OCI-LY7 (cell line): ENCODE results near the gene PLCB2. TPM values are rescaled to one million over a fixed set of nuclear protein-coding genes. Genes with fewer than 3 reads are reported as not detected.

Source experiments
- BruUV-seq: library from RNA; stranded (reverse); fragments of 400-500 nt; replicated peaks from 2 replicates; lab custom pipeline; 2021; lab: Mats Ljungman, UMichigan
- CTCF ChIA-PET: fragments of 300-600 bp; sonication (Branson Sonifier 250); formaldehyde crosslinking; loops from one replicate; lab custom pipeline; 2022; ENCODE audit warnings: antibody characterized with exemption; ENCODE audit not compliant: unreplicated experiment; lab: Charles Lee
- POLR2A ChIA-PET: fragments of 300-600 bp; sonication (Branson Sonifier 250); formaldehyde crosslinking; loops from one replicate; lab custom pipeline; 2022; ENCODE audit warnings: antibody characterized with exemption; lab: Charles Lee
- DNase-seq: peaks from one replicate; pipeline ENCODE4 v3.0.0-alpha.2; 2015; ENCODE audit warnings: low spot score
- H2AFZ ChIP-seq: fragments of 200-600 bp; sonication (generic), shearing (Covaris generic); 2 replicates; pipeline ENCODE4 v1.6.1; 2014; ENCODE audit warnings: mild to moderate bottlenecking, antibody characterized with exemption, low read length, moderate library complexity
- H3K27ac ChIP-seq: fragments of 200-600 bp; sonication (generic); 2 replicates; pipeline ENCODE4 v1.5.1; 2014; ENCODE audit warnings: mixed run types, low read depth, mild to moderate bottlenecking, moderate library complexity, low read length, inconsistent platforms; ENCODE audit not compliant: poor library complexity, severe bottlenecking
- H3K36me3 ChIP-seq: fragments of 200-600 bp; sonication (generic); 2 replicates; pipeline ENCODE4 v1.6.1; 2014; ENCODE audit warnings: mild to moderate bottlenecking, antibody characterized with exemption, low read length, moderate library complexity, mixed read lengths; ENCODE audit not compliant: insufficient read depth
- H3K4me1 ChIP-seq: fragments of 200-600 bp; sonication (generic); 2 replicates; pipeline ENCODE4 v1.5.1; 2014; ENCODE audit warnings: mild to moderate bottlenecking, low read length; ENCODE audit not compliant: insufficient read depth, poor library complexity, severe bottlenecking
- H3K4me2 ChIP-seq: fragments of 200-600 bp; sonication (generic); 2 replicates; pipeline ENCODE4 v1.6.1; 2014; ENCODE audit warnings: mild to moderate bottlenecking, low read length
- H3K4me3 ChIP-seq: fragments of 200-600 bp; sonication (generic); 2 replicates; pipeline ENCODE4 v1.5.1; 2014; ENCODE audit warnings: mild to moderate bottlenecking, low read depth, low read length; ENCODE audit not compliant: poor library complexity, severe bottlenecking
- H3K79me2 ChIP-seq: fragments of 200-600 bp; sonication (generic); 2 replicates; pipeline ENCODE4 v1.6.1; 2016; ENCODE audit warnings: low read depth, mild to moderate bottlenecking, low read length, moderate library complexity, mixed read lengths; ENCODE audit not compliant: insufficient read depth
- H3K9me2 ChIP-seq: fragments of 200-600 bp; sonication (generic); 2 replicates; pipeline ENCODE4 v1.6.1; 2016; ENCODE audit warnings: mild to moderate bottlenecking, low read length, mixed read lengths; ENCODE audit not compliant: insufficient read depth
- H3K9me3 ChIP-seq: fragments of 200-600 bp; sonication (generic); 2 replicates; pipeline ENCODE4 v1.6.1; 2014; ENCODE audit warnings: mild to moderate bottlenecking, mixed run types, low read length, mixed read lengths
- H4K20me1 ChIP-seq: fragments of 200-600 bp; sonication (generic); 2 replicates; pipeline ENCODE4 v1.6.1; 2014; ENCODE audit warnings: mild to moderate bottlenecking, antibody characterized with exemption, low read length, moderate library complexity, mixed read lengths; ENCODE audit not compliant: insufficient read depth
- CTCF ChIP-seq: fragments of 200-600 bp; sonication (generic); conservative IDR thresholded peaks from 2 replicates; pipeline ENCODE4 v1.5.1; 2014; ENCODE audit warnings: mild to moderate bottlenecking, antibody characterized with exemption, low read length, moderate library complexity, mixed read lengths
- EZH2phosphoT487 ChIP-seq: fragments of 200-600 bp; sonication (generic); IDR thresholded peaks from 2 replicates; pipeline ENCODE4 v1.6.1; 2018; ENCODE audit warnings: low read depth, borderline replicate concordance, mild to moderate bottlenecking, mixed run types, antibody characterized with exemption, low read length, moderate library complexity, mixed read lengths
- intact Hi-C: fragments of 100-400 bp; cut with micrococcal nuclease; formaldehyde crosslinking; loops from one replicate; pipeline ENCODE4 v1.10.0; 2022; ENCODE audit not compliant: unreplicated experiment
- total RNA-seq, 2 experiments: library from RNA; depleted of rRNA in 1 of 2; stranded (reverse); fragments of >200 nt in 1 of 2; shearing (Covaris generic) in 1 of 2; gene quantifications; 2 replicates each; pipeline ENCODE4 v1.2.3, GENCODE V29; 2014 to 2022

The PLCB2 gene
- total RNA-seq, 2 experiments from 2014 or later = 9.6 TPM; not detected in 1

- Histone ChIP-seq H3K9me2 (no peaks in the 10 kb centered on the region), H4K20me1 (no peaks in the 10 kb centered on the region), H3K4me1 (peaks cover 7% of the 10 kb centered on the region), H3K9me3 (no peaks in the 10 kb centered on the region), H3K27ac (no peak overlapping the region), H3K4me2 (no peak overlapping the region), H3K79me2 (no peaks in the 10 kb centered on the region), H3K4me3 (no peak overlapping the region), H3K36me3 (no peaks in the 10 kb centered on the region), H2AFZ (no peak overlapping the region)
- no peak for DNase-seq
- CTCF ChIA-PET = no interaction called here
- TF ChIP-seq CTCF = no peak
- TF ChIP-seq EZH2phosphoT487 = no peak
- POLR2A ChIA-PET = no interaction called here
- intact Hi-C loops = no loop called here
- no TSS peak for BruUV-seq
Observed at GRCh38 chr15:40342416-40343320, 34.9 kb upstream of the PLCB2 start.

DNA sequence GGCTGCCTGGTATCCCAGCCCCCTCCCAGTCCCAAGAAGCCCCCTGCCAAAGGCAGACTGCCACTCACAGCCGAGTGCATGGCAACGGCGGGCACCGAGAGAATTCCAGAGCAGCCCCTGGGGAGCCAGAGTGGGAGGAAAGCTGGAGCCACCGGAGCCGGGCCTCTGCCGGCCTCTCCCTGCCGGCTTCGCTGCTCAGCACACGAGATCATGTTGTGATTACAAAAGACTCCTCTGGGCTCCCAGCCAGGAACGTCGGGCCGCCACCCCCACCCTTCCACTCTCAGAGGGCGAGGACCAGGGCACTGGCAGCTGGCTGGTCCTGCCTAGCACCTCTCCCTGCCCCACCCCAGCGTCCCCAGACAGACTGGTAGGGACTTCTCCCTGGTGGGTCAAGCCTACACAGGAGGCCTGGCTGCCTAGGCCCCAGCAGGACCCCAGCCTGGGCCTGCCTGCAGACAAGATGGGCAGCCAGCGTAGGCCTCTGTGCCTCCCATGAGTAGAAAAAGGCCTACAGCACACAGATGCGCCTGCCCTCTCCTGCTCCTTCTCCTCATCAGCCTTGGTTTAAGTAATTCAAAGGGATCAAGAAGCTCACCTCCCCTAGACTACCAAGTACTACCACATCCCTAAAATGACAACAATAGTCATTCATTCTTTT, 33.1 kb upstream of the PLCB2 start, which contains the start of gene CCDC9B:
Gene CCDC9B, minus strand, starts transcription at position 200 of the 661 bp plus-strand sequence. Its CDS starts 120 bp downstream, at position 80.
- peaks cover 9% of the 10 kb centered on the region for H3K4me1 ChIP-seq
- no peaks in the 10 kb centered on the region for H3K36me3 ChIP-seq
- DNase-seq = no peak
- H3K4me2 ChIP-seq = no peak within 1 kb of the TSS
- ChIA-PET POLR2A (no interaction called here), CTCF (no interaction called here)
- H3K4me3 ChIP-seq = no peak within 1 kb of the TSS
- no peaks in the 10 kb centered on the region for H4K20me1 ChIP-seq
- no peaks in the 10 kb centered on the region for H3K9me2 ChIP-seq
- intact Hi-C loops = no loop called here
- H3K27ac ChIP-seq = no peak within 1 kb of the TSS
- H2AFZ ChIP-seq = no peak within 1 kb of the TSS
- TF ChIP-seq CTCF (no peak), EZH2phosphoT487 (no peak)
- H3K9me3 ChIP-seq = no peaks in the 10 kb centered on the region
- no peaks in the 10 kb centered on the region for H3K79me2 ChIP-seq
- no TSS peak for BruUV-seq
